Fibroblast of pulmonary artery (primary cell): Measurements from ENCODE around the gene PRM3.
"Not testable (repeated sequence)": the region's sequence is repeated elsewhere in the genome, so short reads cannot be mapped to it uniquely, and the experiment has no call there.

Source experiments
- DNase-seq: peaks from one replicate; pipeline ENCODE4 v3.0.0-alpha.2; 2010; ENCODE audit warnings: low read depth
- H3K4me3 ChIP-seq: replicated peaks from 2 replicates; pipeline ENCODE4 v1.5.1; 2011; ENCODE audit warnings: low read depth, mild to moderate bottlenecking, control low read depth, low read length, moderate library complexity
- CTCF ChIP-seq: IDR thresholded peaks from 2 replicates; pipeline ENCODE4 v1.5.1; 2011; ENCODE audit warnings: mild to moderate bottlenecking, control low read depth, low read length, inconsistent platforms; ENCODE audit errors: missing control alignments

The PRM3 gene

GRCh38 chr16:11291091-11291703 lies 17.8 kb upstream of the PRM3 start:
- no peak for DNase-seq
- H3K4me3 ChIP-seq, result no peak overlapping the region
- TF ChIP-seq CTCF, result no peak

- TF ChIP-seq CTCF, result no peak
- DNase-seq, result no peak
- H3K4me3 ChIP-seq, result no peak overlapping the region
These were observed 16.9 kb upstream of the PRM3 start for GRCh38 chr16:11290102-11290893.

- not testable (repeated sequence) for H3K4me3 ChIP-seq, DNase-seq
These were observed 16.3 kb upstream of the PRM3 start for GRCh38 chr16:11289696-11290095.

- H3K4me3 ChIP-seq, result no peak overlapping the region
- TF ChIP-seq CTCF, result no peak
- no peak for DNase-seq
These were observed 15.8 kb upstream of the PRM3 start for GRCh38 chr16:11289202-11289601.

GRCh38 chr16:11285842-11286241 lies 12.4 kb upstream of the PRM3 start:
- no peak overlapping the region for H3K4me3 ChIP-seq
- TF ChIP-seq CTCF, result no peak
- DNase-seq, result no peak

GRCh38 chr16:11283820-11284248 lies 10.4 kb upstream of the PRM3 start:
- peak; percentile 25 for TF ChIP-seq CTCF
- DNase-seq, result peak; percentile 45
- H3K4me3 ChIP-seq, result no peak overlapping the region

- no peak for TF ChIP-seq CTCF
- no peak within 1 kb of the TSS for H3K4me3 ChIP-seq
- DNase-seq, result no peak
These were observed 7.4 kb upstream of the PRM3 start, which contains the start of gene PRM1 for GRCh38 chr16:11280616-11281522. TSS of gene PRM1 (minus strand) at chr16:11281330. CDS start at chr16:11281238, 92 bp downstream.
